ENCODE measurements around the gene TMPRSS9.

The TMPRSS9 gene

DNA sequence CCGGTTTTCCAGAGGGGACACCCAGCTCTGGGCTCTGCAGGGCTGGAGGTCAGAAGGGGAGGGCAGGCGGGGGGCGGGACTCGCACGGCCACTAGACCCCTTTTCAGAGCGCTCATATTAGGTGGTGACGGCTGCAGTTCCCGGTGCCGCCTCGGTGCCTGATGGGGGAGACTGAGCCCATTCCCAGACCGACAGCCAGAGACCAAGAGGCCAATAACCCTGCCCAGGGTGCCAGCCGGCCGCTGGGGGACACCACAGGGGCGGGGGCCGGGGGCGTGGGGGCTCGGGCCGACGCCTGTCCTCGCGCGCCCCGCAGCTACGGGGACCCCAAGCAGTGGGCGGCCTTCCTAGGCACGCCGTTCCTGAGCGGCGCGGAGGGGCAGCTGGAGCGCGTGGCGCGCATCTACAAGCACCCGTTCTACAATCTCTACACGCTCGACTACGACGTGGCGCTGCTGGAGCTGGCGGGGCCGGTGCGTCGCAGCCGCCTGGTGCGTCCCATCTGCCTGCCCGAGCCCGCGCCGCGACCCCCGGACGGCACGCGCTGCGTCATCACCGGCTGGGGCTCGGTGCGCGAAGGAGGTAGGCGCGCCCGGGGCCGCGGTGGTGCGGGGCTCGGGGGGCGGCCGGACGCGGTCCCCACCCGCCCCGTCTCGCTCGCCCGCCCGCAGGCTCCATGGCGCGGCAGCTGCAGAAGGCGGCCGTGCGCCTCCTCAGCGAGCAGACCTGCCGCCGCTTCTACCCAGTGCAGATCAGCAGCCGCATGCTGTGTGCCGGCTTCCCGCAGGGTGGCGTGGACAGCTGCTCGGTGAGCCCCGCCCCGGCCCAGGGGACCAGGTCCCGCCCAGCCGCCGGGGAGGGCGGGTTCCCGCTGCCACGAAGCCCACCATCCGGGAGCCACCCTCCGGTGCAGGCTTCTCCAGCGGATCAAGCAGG lies 64.9 kb downstream of the TMPRSS9 start:
- no peak for DNase-seq

GRCh38 chr19:2425622-2426581 lies 65.8 kb downstream of the TMPRSS9 start:
- no peak for DNase-seq

GRCh38 chr19:2426611-2427428 lies 66.8 kb downstream of the TMPRSS9 start:
- DNase-seq = no peak

DNA sequence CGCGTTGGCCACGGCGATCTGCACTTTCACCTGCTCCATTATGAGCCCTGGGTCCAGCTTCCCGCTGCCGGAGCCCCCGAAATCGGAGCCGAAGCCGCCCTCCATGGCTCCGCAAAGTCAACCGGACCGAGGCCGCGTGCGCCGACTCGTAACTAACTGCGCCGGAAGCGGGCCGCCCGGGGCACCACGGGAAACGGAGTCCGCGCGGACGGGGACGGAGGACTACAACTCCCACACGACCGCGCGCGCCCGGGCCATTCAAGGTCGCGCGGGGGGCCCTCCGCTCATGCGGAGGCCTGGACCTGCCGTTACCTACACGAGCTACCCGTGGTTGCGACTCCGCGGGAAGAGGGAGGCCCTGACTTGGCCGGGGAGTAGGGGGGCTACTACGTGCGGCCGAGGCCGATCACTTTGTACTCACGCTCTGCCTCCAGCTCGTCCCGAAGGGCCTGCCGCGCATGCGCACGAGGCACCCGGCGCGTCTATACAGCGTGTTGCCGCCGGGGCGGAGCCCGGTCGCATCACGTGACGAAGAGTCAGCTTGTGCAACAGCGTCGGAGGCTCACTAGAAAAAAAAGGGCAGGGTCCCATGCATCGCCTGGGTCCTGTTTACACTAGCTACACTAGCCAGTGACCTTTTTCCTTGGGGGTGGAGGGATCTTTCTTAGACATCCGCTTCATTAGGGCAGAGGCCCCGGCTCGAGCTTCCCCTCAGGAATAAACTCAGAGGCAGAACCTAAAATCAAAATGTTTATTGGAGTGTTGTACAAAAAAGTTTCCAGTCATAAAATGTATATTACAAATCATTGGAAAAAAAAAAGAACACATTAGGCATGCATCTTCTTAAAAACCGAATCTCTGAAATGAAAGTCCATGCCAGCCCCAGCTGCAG lies 67.6 kb downstream of the TMPRSS9 start, which contains the start of gene TIMM13:
Gene TIMM13, minus strand, starts transcription at position 158 of the 892 bp plus-strand sequence. Its CDS starts 53 bp downstream, at position 105.
- DNase-seq = peak; percentile 87

DNA sequence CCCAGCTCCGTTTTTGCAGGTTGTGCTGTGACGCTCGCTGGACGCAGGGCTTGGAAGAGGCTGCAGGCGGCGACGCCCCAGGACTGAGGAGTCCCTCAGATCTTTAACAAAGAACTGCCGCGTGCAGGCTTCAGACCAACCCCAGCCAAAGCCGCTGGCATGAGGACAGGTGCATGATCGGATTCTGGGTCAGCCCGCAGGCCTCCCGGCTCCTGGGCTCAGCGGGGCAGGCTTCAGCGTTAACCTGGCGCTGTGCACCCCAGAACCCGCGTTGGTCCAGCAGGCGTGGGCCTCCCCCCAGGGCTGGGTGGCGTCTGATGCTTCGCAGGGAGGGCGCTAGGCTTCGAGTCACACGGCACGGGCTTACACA lies 68.2 kb downstream of the TMPRSS9 start:
- DNase-seq = no peak

GRCh38 chr19:2428756-2429711 lies 69.0 kb downstream of the TMPRSS9 start:
- DNase-seq = no peak

DNA sequence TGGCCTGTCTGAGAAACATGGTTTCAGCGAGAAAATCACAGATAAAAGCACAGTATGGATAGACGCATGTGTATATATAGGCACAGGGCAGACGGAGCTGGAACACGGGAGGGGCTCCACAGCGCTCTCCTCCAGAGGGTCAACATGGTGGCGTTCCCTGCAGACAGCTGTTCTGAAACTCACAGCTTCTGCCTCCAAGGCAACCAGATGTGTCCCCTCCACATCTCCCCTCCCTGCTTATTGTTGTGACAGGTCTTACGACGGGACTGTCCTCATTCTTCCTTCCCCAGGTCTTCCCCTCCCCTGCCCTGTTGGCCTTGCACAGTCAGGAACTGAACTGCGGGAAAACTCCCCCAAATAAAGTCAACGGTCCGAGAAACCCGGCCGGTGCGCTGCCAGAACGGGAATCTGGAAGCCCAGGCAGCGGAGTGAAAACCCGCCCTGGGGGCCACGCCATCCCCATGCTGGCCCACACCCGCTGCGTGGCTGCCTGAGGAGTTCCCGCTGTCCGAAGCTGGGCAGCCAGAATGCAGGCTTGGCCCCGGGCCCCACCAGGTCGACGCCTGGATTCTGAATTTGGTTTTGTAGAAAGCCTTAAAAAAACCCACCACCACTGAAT lies 70.0 kb downstream of the TMPRSS9 start:
- no peak for DNase-seq

DNA sequence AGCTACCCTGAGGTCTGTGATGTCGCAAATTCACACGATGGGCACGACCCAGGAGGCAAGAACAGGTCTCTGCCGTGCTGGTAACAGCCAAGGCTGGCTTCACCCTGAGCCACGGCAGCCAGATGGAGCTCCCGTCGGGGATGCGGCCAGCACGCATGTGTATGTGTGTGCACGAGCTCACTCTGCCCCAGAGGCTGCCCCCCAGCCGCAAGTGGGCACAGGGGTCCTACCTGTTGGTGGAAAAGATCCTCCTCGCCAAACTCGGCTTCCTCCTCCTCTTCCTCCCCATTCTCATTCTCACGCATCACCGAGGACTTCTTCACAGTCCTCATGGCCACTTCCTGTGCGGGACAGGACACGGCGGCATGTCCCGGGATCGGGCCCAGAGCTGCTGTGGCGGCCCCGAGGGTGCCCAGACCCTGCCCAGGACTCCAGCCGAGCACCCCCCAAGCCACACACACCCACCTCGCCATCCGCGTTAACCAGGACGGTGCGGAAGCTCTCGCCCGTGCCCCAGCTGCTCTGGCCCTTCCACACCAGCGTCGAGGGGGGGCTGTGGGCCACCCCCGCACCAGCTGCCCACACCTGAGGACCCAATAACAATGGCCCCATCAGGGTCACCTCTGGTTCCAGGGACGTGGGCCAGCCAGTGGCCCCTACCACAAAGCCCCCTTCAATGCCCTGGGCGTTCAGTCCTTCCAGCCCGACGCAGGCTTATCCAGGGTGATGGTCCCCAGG lies 71.4 kb downstream of the TMPRSS9 start:
- no peak for DNase-seq

GRCh38 chr19:2432131-2432848 lies 72.2 kb downstream of the TMPRSS9 start:
- DNase-seq = no peak

DNA sequence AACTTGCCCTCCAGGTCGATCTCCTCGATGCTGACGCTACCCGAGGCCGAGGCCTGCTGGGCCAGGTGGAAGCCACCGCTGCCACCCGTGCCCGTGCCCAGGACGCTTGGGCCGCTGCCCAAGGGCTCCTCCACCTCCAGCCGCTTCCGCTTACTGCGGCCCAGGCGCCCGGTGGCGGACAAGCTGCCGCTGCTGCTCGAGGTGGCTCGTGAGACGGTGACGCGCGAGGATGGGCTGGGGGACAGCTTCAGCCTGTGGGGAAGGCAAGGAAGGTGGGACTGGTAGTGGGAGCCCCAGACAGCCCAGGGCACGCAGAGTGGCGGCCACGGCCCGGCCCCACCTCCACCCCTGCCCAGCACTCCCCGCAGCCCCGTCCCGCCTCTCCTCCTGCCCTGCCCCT lies 73.8 kb downstream of the TMPRSS9 start:
- DNase-seq = no peak

DNA sequence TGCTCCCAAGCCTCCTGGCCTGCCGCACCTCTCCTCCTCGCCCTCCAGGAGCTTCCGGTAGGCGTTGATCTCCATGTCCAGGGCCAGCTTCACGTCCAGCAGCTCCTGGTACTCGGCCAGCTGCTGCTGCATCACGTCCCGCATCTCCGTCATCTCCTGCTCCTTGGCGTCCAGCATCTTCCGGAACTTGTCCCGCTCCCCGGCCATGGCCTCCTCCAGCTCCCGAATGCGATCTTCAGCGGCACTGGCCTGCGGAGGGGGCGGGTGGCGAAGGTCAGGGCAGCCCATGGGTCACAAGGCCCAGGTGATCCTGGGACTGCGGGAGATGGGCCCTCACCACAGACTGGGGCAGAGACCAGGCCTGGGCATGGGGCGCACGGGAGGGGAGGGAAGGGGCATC lies 74.2 kb downstream of the TMPRSS9 start:
- DNase-seq = no peak

DNA sequence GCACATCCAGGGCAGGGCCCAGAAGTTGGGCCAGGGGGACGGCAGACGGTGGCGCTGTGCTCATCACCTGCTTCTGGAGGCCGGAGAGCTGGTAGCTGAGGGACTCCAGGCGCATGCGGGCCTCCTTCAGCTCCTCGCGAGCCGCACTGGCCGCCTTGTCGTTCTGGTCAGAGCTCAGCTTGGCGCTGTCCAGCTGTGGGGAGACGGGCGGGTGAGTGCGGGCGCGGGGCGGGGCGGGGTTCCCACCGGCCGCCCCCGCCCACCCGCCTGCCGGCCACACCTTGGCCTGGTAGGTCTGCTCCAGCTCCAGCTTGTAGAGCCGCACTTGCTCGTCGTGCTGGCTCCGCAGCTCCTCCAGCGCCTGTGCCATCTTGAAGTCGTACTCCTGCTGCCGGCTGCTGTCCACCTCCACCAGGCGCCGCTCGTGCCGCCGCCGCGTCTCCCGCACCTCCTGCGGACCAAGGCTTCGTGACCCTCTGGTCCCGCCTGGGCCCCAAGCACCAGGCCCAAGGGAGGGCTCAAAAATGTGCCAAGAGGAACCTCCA lies 74.7 kb downstream of the TMPRSS9 start:
- no peak for DNase-seq

DNA sequence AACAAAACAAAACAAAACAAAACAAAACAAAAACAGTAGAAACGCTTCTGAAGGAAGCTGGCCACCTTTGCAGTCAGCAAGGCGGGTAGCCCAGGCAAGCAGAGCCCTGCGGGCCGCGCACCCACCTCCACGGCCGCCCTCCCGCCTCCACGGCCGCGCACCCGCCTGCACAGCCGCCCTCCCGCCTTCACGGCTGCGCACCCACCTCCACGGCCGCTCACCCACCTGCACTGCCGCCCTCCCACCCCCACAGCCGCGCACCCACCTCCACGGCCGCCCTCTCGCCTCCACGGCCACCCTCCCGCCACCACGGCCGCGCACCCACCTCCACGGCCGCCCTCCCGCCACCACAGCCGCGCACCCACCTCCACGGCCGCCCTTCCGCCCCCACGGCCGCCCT lies 76.3 kb downstream of the TMPRSS9 start:
- no peak for DNase-seq

DNA sequence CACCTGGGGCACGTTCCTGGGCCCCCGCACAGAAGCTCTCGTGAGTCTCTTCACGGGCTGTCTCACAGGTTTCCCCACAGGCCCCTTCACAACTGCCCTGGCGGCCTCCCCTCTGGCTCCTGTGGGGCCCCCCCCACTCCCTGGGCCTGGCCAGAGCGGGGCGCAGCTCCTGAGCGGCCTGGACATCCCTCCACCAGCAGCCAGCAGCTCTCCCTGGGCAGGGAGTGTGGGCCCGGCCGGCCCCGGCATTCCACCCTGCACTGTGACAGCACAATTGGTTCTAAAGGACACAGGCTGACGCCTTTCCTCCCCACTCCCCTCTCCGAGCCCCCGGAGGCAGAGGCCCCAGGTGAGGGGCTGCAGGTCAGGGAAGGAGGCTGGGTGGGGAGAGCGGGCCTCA lies 76.9 kb downstream of the TMPRSS9 start:
- DNase-seq = no peak

- no peak for DNase-seq
Observed at GRCh38 chr19:2438178-2438577, 78.1 kb downstream of the TMPRSS9 start.

DNA sequence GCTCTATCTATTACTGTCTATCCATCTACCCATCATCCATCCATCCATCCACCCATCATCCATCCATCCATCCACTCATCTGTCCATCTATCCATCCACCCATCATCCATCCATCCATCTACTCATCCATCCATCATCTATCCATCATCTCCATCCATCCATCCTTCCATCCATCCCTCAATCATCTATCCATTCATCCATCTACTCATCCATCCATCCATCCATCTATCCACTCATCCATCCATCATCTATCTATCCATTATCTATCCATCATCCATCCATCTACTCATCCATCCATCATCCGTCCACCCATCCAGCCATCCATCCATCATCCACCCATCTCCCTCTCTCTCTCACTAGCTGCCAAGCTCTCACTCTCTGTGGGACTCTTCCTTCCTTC lies 80.5 kb downstream of the TMPRSS9 start:
- no peak for DNase-seq

DNA sequence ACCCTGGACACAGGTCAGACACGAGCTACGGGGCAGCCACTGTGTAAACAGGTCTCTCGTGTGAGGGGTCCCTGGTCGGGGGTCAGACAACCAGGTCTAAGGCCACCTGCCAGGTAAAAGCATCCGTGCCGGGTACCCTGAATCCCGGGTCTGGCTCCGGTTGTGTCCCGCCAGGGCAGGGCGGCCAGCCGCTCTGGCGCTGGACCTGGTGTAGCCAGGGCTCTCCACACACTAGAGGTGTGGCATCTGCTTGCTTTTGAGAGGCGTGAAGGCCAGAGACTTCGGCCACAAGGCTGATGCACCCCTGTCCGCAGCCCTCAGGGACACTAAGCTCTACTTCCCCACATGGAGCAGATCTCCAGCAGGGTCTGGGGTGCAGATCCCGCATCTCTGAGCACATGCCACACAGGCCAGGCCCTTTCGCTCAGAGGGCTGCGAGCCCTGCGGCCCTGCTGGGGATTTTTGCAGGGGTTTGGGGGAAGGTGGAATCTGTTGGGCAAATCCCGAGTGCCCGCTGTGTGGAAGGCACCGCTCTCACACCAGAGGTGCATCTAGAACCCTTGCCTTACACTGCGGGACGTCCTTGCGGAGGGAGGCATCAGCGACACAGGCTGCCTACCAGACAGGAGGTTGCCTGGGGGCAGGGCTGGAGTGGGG lies 81.2 kb downstream of the TMPRSS9 start:
- DNase-seq = no peak

Measured in kidney glomerular epithelial cell (primary cell).